ENCODE data around the gene CCDC146. TPM values are rescaled to one million over a fixed set of nuclear protein-coding genes. Genes with fewer than 3 reads are reported as not detected.

Gene CCDC146
- total RNA-seq, 6 experiments from 2014 or later = 2.6 to 7.2 (median 4.0) TPM

- H3K27me3 ChIP-seq = no peaks in the 10 kb centered on the region
- H3K4me3 ChIP-seq = no peak overlapping the region
- H3K36me3 ChIP-seq = peaks cover 0 to 3% (median 0%) of the 10 kb centered on the region in 4 donors
- ATAC-seq (no peak), DNase-seq (no peak)
- H3K27ac ChIP-seq = no peak overlapping the region
- intact Hi-C loops (cut with DNase I) = no loop called here
- no peaks in the 10 kb centered on the region for H3K4me1 ChIP-seq
- TF ChIP-seq CTCF (IDR thresholded peaks at IDR 0.05) (no peak), POLR2A (IDR thresholded peaks at IDR 0.05) (no peak)
- H3K9me3 ChIP-seq = peaks cover 0 to 2% (median 0%) of the 10 kb centered on the region in 4 donors
- 48% methylated on average over 7 of the region's 17 CpGs for WGBS (ENCODE audit: insufficient coverage, low coverage, low lambda C conversion rate, missing lambda C conversion rate)
These were observed 184.0 kb downstream of the CCDC146 start for GRCh38 chr7:77306231-77307067.

GRCh38 chr7:77308792-77309191 lies 186.4 kb downstream of the CCDC146 start:
- no CpG with 5 or more reads among the region's 4 CpGs for WGBS (ENCODE audit: insufficient coverage, low coverage, low lambda C conversion rate, missing lambda C conversion rate)
- ATAC-seq (no peak), DNase-seq (no peak)
- no peaks in the 10 kb centered on the region for H3K4me1 ChIP-seq
- TF ChIP-seq CTCF (IDR thresholded peaks at IDR 0.05) = no peak
- TF ChIP-seq POLR2A (IDR thresholded peaks at IDR 0.05) = no peak
- H3K4me3 ChIP-seq = no peak overlapping the region
- H3K27ac ChIP-seq = no peak overlapping the region
- peaks cover 0 to 2% (median 0%) of the 10 kb centered on the region in 4 donors for H3K9me3 ChIP-seq
- intact Hi-C loops (cut with DNase I) = no loop called here
- H3K27me3 ChIP-seq = no peaks in the 10 kb centered on the region
- H3K36me3 ChIP-seq = peaks cover 0 to 8% (median 0%) of the 10 kb centered on the region in 4 donors

- Histone ChIP-seq H3K9me3 (no peaks in the 10 kb centered on the region), H3K27ac (no peak overlapping the region), H3K4me1 (no peaks in the 10 kb centered on the region), H3K36me3 (peaks cover 0 to 8% (median 2%) of the 10 kb centered on the region in 4 donors), H3K27me3 (no peaks in the 10 kb centered on the region), H3K4me3 (no peak overlapping the region)
- DNase-seq (no peak), ATAC-seq (no peak)
- TF ChIP-seq CTCF (IDR thresholded peaks at IDR 0.05) (no peak), POLR2A (IDR thresholded peaks at IDR 0.05) (no peak)
- 73% methylated on average over 1 of the region's 1 CpG for WGBS (ENCODE audit: insufficient coverage, low coverage, low lambda C conversion rate, missing lambda C conversion rate)
- intact Hi-C loops (cut with DNase I) = no loop called here
These were observed 187.4 kb downstream of the CCDC146 start for GRCh38 chr7:77309714-77310220.

- no peaks in the 10 kb centered on the region for H3K27me3 ChIP-seq
- no peak overlapping the region for H3K27ac ChIP-seq
- H3K36me3 ChIP-seq = peaks cover 0 to 8% (median 2%) of the 10 kb centered on the region in 4 donors
- no peaks in the 10 kb centered on the region for H3K4me1 ChIP-seq
- WGBS (ENCODE audit: insufficient coverage, low coverage, low lambda C conversion rate, missing lambda C conversion rate) = 89% methylated on average over 5 of the region's 5 CpGs
- intact Hi-C loops (cut with DNase I) = no loop called here
- TF ChIP-seq CTCF (IDR thresholded peaks at IDR 0.05) = no peak
- TF ChIP-seq POLR2A (IDR thresholded peaks at IDR 0.05) = no peak
- DNase-seq = no peak
- no peak for ATAC-seq
- H3K4me3 ChIP-seq = no peak overlapping the region
- H3K9me3 ChIP-seq = no peaks in the 10 kb centered on the region
These were observed 188.6 kb downstream of the CCDC146 start for GRCh38 chr7:77310982-77311381.

All from right lobe of liver (tissue), 6 donors.